MG63 (cell line): Measurements from ENCODE around the gene DCUN1D1. TPM values are rescaled to one million over a fixed set of nuclear protein-coding genes. Genes with fewer than 3 reads are reported as not detected.
"Not testable (repeated sequence)": the region's sequence is repeated elsewhere in the genome, so short reads cannot be mapped to it uniquely, and the experiment has no call there.

Source experiments
- DNase-seq: peaks from one replicate; pipeline ENCODE4 v3.0.0-alpha.2; 2020
- H3K27me3 ChIP-seq: fragments of 250-450 bp; sonication (Bioruptor Pico); 2 replicates; pipeline ENCODE4 v1.5.1; 2020; ENCODE audit warnings: mild to moderate bottlenecking, moderate library complexity
- H3K36me3 ChIP-seq: fragments of 250-450 bp; sonication (Bioruptor Pico); 2 replicates; pipeline ENCODE4 v1.5.1; 2020; ENCODE audit warnings: mild to moderate bottlenecking, moderate library complexity
- H3K4me3 ChIP-seq: fragments of 250-450 bp; sonication (Bioruptor Pico); 2 replicates; pipeline ENCODE4 v1.5.1; 2020; ENCODE audit warnings: mild to moderate bottlenecking, moderate library complexity
- H3K9me3 ChIP-seq: fragments of 250-450 bp; sonication (Bioruptor Pico); 2 replicates; pipeline ENCODE4 v1.5.1; 2020; ENCODE audit warnings: mild to moderate bottlenecking, moderate library complexity
- total RNA-seq: library from RNA; depleted of rRNA; stranded (reverse); fragments of >200 nt; shearing (Covaris generic); gene quantifications from 2 replicates; pipeline ENCODE4 v1.2.3, GENCODE V29; 2014; ENCODE audit warnings: low replicate concordance; rRNA removed

The DCUN1D1 gene
- total RNA-seq = 7.0 and 8.6 TPM in 2 replicates

DNA sequence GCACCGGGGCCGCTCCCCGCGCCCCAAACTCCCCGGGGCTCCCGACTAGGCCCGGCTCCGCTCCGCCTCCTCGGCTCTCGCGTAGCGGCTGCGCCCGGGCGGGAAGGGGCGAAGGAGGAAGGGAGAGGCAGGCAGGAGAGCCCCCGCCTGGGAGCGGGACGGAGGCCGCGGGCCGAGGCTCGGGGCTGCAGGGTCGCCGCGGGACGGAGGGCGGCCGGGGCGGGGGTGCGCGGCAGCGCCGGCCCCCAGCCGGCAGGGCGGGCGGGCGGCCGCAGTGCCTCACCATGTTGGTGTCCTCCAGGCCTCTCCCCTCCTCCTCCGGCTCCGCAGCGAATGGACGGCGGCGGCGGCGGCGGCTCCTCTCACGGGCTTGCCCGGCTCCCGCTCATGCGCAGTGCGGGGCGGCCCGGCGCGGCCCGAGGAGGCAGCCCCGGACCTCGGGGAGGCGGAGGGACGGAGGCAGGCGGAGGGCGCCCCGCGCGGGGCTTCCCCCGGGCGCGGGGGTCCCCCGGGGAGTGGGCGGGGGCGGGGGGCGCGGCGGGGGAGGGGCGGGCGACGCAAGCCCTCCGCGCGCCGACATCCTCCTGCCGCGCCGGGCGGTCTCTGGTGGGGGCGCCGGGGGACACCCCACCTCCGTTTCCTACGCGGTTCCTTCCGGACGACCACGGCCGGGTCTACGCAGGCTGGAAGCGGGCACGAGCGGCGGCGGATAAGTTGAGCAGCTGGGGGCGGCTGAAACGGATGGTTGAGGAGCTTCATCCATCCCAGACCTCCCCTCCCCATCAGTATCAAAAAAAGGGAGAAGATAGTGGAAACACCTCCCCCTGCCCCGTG lies at the start of gene DCUN1D1:
DCUN1D1 (minus strand) TSS at position 335 of the 834 bp plus-strand sequence; CDS start at position 286, 49 bp downstream.
- Histone ChIP-seq H3K27me3 (no peaks in the 10 kb centered on the region), H3K4me3 (peak within 1 kb of the TSS; percentile 91), H3K36me3 (no peaks in the 10 kb centered on the region), H3K9me3 (no peaks in the 10 kb centered on the region)
- peak; percentile 93 for DNase-seq

GRCh38 chr3:183028416-183028815 lies 48.1 kb upstream of the DCUN1D1 start:
- peaks cover 11% of the 10 kb centered on the region for H3K9me3 ChIP-seq
- no peak overlapping the region for H3K4me3 ChIP-seq
- no peak for DNase-seq
- peaks cover 23% of the 10 kb centered on the region for H3K36me3 ChIP-seq
- H3K27me3 ChIP-seq = no peaks in the 10 kb centered on the region

GRCh38 chr3:183027276-183027675 lies 46.9 kb upstream of the DCUN1D1 start:
- Histone ChIP-seq H3K9me3 (peaks cover 11% of the 10 kb centered on the region), H3K4me3 (no peak overlapping the region), H3K27me3 (no peaks in the 10 kb centered on the region), H3K36me3 (peaks cover 18% of the 10 kb centered on the region)
- DNase-seq = no peak

DNA sequence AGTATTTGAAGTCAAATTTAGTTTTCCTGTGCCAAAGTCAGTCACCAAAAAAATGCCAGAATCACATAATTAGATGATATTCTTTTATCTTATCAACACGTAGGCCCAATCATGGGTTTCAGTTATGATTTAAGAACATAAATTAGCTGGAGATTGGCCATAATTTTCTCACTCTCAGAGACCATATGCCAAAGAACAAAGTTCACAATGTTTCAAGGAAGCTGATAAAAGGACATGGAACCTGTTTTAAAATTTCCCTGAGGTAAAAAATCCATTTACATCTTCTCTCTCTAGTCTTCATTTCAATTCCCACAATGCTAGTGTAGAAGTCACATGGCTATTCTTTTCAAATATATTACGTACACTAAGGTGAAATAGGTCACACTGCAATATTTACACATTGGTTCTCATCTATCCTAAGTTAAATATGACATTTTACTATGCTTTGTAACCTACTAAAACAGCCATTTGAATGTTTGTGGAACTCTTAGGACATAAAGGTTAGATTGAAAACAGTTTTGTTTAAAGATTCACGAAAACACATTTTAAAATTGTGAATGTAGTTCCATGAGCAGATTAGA lies 42.7 kb upstream of the DCUN1D1 start:
- Histone ChIP-seq H3K9me3 (peaks cover 3% of the 10 kb centered on the region), H3K27me3 (no peaks in the 10 kb centered on the region), H3K4me3 (no peak overlapping the region), H3K36me3 (peaks cover 5% of the 10 kb centered on the region)
- DNase-seq = no peak

DNA sequence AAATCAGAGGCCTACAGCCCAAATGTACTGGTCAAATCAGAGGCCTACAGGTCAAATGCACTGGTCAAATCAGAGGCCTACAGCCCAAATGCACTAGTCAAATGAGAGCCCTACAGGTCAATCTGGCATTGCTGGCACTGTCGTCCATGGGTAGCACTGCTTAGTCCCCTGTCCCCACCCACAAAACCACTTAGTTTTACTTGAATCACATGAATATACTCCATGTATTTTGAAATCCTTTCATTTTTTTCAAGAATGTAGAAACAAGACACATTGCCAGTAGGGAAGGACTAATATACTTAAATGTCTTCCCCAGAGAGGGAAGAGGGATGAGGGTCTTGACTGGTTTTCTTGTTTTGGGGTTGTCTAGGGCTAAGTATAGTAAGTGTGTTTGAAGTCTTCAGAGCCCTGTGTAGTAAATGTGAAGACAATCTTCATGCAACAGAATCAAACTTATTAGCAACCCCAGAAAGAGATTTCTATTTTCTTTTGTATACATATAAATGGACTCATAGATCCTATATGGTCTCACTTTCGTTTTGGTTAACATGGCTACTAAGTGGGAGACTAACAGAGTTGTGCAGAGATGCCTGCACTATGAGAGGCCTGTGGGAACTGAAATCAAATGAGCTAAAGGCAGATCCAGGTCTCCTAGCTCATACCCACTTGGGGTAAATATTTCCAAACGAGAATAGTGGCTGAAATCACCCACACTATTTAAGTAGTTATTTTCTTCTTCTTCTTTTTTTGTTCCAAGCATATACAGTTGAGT lies 38.3 kb upstream of the DCUN1D1 start:
- H3K4me3 ChIP-seq = no peak overlapping the region
- no peak for DNase-seq
- H3K36me3 ChIP-seq = peaks cover 5% of the 10 kb centered on the region; the same call in 1 of the 2 replicates
- no peaks in the 10 kb centered on the region for H3K27me3 ChIP-seq
- no peaks in the 10 kb centered on the region for H3K9me3 ChIP-seq

- Histone ChIP-seq H3K4me3 (no peak overlapping the region), H3K9me3 (no peaks in the 10 kb centered on the region), H3K36me3 (peaks cover 5% of the 10 kb centered on the region; the same call in 1 of the 2 replicates), H3K27me3 (no peaks in the 10 kb centered on the region)
- DNase-seq = no peak
Measured at GRCh38 chr3:183015185-183015584, 34.8 kb upstream of the DCUN1D1 start.

- Histone ChIP-seq H3K36me3 (peaks cover 5% of the 10 kb centered on the region; the same call in 1 of the 2 replicates), H3K27me3 (no peaks in the 10 kb centered on the region), H3K9me3 (no peaks in the 10 kb centered on the region), H3K4me3 (no peak overlapping the region)
- no peak for DNase-seq
Measured at GRCh38 chr3:183013856-183014255, 33.5 kb upstream of the DCUN1D1 start.

DNA sequence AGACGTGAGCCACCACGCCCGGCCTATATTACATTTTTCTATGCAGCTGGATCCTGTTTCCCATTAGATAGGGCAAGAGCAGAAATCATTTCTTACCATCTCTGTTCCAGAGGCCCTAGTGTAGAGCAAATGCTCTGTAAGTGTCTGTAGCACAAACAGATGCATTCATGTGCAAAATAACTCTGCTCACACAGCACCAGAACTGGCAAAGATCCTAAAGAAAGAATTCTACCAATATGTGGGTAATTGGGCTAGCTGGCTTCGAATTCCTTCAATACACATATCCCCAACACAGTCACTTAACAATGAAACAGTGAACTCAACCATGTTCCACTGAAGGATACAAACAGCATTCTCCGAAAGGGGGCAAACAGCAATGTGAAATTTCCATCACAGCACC lies 32.7 kb upstream of the DCUN1D1 start:
- 0 out of 2 replicates have a peak, but pooled peaks cover 5% of the 10 kb centered on the region for H3K36me3 ChIP-seq
- no peaks in the 10 kb centered on the region for H3K27me3 ChIP-seq
- no peak for DNase-seq
- no peaks in the 10 kb centered on the region for H3K9me3 ChIP-seq
- no peak overlapping the region for H3K4me3 ChIP-seq

- H3K27me3 ChIP-seq = no peaks in the 10 kb centered on the region
- H3K36me3 ChIP-seq = no peaks in the 10 kb centered on the region
- DNase-seq = no peak
- H3K4me3 ChIP-seq = no peak overlapping the region
- no peaks in the 10 kb centered on the region for H3K9me3 ChIP-seq
Measured at GRCh38 chr3:183008800-183009199, 28.5 kb upstream of the DCUN1D1 start.

DNA sequence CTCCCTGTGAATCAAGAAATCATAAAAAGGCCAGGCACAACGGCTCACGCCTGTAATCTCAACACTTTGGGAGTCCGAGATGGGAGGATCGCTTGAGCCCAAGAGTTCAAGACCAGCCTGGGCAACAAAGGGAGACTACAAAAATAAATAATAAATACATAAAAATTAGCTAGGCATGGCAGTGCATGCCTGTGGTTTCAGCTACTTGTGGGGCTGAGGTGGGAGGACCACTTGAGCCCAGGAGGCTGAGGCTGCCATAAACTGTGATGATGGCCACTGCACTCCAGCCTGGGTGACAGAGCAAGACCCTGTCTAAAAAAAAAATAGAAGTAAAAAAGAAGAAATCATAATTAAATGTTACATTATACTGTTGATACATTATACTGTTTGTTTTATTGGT lies 28.0 kb upstream of the DCUN1D1 start:
- H3K4me3 ChIP-seq = no peak overlapping the region
- DNase-seq = no peak
- no peaks in the 10 kb centered on the region for H3K27me3 ChIP-seq
- no peaks in the 10 kb centered on the region for H3K36me3 ChIP-seq
- no peaks in the 10 kb centered on the region for H3K9me3 ChIP-seq

GRCh38 chr3:183006396-183007002 lies 26.2 kb upstream of the DCUN1D1 start:
- Histone ChIP-seq H3K27me3 (no peaks in the 10 kb centered on the region), H3K9me3 (no peaks in the 10 kb centered on the region), H3K36me3 (no peaks in the 10 kb centered on the region), H3K4me3 (no peak overlapping the region)
- peak; percentile 69 for DNase-seq

GRCh38 chr3:182999767-183000166 lies 19.4 kb upstream of the DCUN1D1 start:
- DNase-seq = no peak
- Histone ChIP-seq H3K4me3 (no peak overlapping the region), H3K36me3 (no peaks in the 10 kb centered on the region), H3K27me3 (no peaks in the 10 kb centered on the region), H3K9me3 (no peaks in the 10 kb centered on the region)

GRCh38 chr3:182993486-182994201 lies 13.3 kb upstream of the DCUN1D1 start:
- H3K4me3 ChIP-seq, H3K36me3 ChIP-seq, H3K9me3 ChIP-seq, H3K27me3 ChIP-seq, DNase-seq: not testable (repeated sequence)

DNA sequence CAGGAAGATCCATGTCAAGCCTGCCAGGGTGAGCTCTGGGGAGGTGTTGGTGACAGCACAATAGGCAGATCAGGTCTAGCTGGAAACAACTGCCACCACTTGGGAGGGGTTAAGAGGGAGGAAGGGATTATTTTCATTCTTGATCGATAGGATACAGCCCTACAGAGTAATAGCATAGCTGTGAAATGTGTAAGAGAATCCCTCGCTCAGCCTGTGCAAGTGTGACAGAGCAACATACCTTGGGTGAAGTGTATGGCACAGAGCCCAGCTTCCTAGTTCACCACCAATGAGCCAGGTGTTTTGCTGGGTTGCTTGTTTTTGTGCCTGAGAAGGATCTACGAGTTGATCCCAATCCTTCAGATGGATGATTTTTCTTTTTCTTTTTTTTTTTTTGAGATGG lies 9.2 kb upstream of the DCUN1D1 start:
- H3K4me3 ChIP-seq = no peak overlapping the region
- no peak for DNase-seq
- H3K36me3 ChIP-seq = no peaks in the 10 kb centered on the region
- H3K27me3 ChIP-seq = no peaks in the 10 kb centered on the region
- peaks cover 3% of the 10 kb centered on the region; the same call in 1 of the 2 replicates for H3K9me3 ChIP-seq

- H3K27me3 ChIP-seq = no peaks in the 10 kb centered on the region
- H3K9me3 ChIP-seq = no peaks in the 10 kb centered on the region
- H3K4me3 ChIP-seq = no peak overlapping the region
- H3K36me3 ChIP-seq = no peaks in the 10 kb centered on the region
- DNase-seq = no peak
Measured at GRCh38 chr3:182986021-182986420, 5.7 kb upstream of the DCUN1D1 start.

GRCh38 chr3:182983876-182984275 lies 3.5 kb upstream of the DCUN1D1 start:
- no peaks in the 10 kb centered on the region for H3K9me3 ChIP-seq
- DNase-seq = peak; percentile 11
- H3K36me3 ChIP-seq = no peaks in the 10 kb centered on the region
- H3K4me3 ChIP-seq = no peak overlapping the region
- no peaks in the 10 kb centered on the region for H3K27me3 ChIP-seq
